Upper lobe of left lung (tissue), 4 donors: ENCODE data around the gene AANAT.

Source experiments
- CTCF ChIP-seq, 6 experiments: fragments of 450-650 bp in 4 of 6; fragments of 200-600 bp in 2 of 6; sonication (generic) in 2 of 6; IDR thresholded peaks; one replicate each; pipeline ENCODE4 v1.5.1; 2016 to 2019; ENCODE audit warnings: antibody characterized with exemption in 6 of 6
- POLR2A ChIP-seq, 4 donors: fragments of 450-650 bp; IDR thresholded peaks; one replicate each; pipeline ENCODE4 v1.5.1; 2016 to 2017; ENCODE audit warnings: antibody characterized with exemption in 4 of 4, mild to moderate bottlenecking in 2 of 4

GRCh38 chr17:76496464-76496863, 29.1 kb downstream of the AANAT start:
- TF ChIP-seq CTCF (IDR thresholded peaks at IDR 0.05) (no peak), POLR2A (IDR thresholded peaks at IDR 0.05) (no peak)
